IPS-11a (cell line): ENCODE data around the gene GPR26.
A peak's percentile ranks its signal among the peaks of the same experiment; 100 is the strongest.

Experiments used
- H3K4me3 ChIP-seq: one replicate; pipeline ENCODE4 v1.5.1; 2013; ENCODE audit warnings: low read depth, low read length, control low read depth

GPR26 gene, protein sequence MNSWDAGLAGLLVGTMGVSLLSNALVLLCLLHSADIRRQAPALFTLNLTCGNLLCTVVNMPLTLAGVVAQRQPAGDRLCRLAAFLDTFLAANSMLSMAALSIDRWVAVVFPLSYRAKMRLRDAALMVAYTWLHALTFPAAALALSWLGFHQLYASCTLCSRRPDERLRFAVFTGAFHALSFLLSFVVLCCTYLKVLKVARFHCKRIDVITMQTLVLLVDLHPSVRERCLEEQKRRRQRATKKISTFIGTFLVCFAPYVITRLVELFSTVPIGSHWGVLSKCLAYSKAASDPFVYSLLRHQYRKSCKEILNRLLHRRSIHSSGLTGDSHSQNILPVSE

DNA sequence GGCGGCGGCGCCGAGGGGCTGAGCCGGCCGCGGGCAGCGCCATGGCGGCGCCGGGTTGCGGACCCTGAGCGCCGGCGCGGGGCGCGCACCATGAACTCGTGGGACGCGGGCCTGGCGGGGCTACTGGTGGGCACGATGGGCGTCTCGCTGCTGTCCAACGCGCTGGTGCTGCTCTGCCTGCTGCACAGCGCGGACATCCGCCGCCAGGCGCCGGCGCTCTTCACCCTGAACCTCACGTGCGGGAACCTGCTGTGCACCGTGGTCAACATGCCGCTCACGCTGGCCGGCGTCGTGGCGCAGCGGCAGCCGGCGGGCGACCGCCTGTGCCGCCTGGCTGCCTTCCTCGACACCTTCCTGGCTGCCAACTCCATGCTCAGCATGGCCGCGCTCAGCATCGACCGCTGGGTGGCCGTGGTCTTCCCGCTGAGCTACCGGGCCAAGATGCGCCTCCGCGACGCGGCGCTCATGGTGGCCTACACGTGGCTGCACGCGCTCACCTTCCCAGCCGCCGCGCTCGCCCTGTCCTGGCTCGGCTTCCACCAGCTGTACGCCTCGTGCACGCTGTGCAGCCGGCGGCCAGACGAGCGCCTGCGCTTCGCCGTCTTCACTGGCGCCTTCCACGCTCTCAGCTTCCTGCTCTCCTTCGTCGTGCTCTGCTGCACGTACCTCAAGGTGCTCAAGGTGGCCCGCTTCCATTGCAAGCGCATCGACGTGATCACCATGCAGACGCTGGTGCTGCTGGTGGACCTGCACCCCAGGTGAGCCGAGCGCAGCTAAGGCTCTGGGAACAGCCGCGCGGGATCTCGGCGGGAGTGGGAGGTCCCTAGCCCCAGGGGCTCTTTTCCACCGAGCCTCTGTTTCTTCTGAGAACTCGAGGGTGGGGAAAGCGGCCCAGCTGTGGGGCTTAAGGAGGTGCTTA lies at the start of gene GPR26:
GPR26 (plus strand) TSS at position 38 of the 919 bp plus-strand sequence; CDS start at position 91, 53 bp downstream.
- H3K4me3 ChIP-seq, result peak within 1 kb of the TSS; percentile 24

DNA sequence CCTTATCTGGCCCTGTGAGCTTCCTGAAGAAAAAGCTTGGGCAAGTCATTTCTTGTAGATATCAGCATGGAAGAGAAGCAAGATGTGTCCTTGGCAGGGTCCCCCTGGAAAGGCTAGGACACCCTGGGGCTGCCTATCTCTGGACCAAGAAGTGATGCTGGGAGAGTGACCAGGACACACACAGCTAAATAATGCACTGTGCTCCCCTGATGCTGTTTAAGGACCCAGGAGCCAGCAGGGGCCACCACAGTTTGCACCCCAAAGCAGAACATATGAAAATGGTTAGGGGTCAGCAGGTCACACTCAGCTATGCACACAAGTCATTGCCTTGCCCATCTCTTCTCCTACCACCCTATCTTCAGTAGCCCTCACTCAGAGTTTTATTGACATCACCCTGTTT lies 47.9 kb upstream of the GPR26 start:
- H3K4me3 ChIP-seq, result no peak overlapping the region

DNA sequence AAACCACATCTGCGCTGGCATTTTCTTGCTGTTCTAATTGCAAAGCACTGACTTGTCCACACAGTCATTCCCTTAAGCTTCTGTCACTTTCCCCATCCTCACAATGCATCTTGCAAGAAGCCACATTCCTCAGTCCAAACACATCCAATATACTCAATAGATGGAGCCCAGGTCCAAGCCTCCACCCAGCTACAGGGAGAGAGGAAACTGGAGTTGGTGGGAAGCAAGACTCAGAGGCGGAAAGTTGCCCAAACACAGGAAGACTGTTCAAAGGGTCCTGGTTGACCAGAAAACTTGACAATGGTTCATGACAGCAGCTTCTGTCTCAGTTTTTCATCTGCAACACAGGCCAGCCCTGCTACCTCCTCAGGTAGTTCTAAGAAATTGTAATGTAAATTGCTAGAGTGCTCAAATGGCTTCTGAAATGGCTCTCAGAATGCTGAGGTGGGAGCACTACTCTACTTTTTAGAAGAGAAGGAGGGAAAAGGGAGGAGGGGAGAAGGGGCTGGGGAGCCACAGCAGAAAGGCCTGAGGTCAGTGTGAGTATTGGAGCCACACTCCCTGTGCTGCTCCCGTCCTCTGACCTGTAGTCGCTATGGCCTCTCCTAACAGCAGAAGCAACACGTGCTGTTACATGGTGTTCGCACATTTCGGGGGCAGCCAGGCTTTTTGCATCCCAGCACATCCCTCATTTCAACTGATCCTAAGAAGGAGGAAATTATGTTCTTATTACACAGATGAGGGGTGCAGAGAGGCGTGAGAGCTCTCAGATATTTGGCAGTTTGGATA lies 46.9 kb upstream of the GPR26 start:
- H3K4me3 ChIP-seq, result no peak overlapping the region

DNA sequence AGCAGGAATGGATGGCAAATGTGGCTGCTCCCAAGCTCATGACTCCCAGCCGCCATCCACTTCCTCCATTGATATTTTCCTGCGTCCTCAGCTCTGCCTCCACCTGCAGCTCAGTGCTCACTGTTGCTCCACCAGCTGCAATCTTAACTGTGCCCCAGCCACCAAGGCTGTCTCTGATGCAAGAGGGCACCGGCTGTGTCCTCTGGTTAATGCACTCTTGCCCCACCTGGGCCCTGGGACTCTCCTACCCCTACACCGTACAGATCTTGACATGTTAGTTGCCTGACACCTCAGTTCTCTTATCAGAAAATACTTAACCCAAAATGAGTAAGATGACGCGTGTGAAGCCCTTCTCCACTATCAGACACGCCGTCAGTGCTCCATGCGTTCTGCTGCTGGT lies 45.5 kb upstream of the GPR26 start:
- H3K4me3 ChIP-seq, result no peak overlapping the region

DNA sequence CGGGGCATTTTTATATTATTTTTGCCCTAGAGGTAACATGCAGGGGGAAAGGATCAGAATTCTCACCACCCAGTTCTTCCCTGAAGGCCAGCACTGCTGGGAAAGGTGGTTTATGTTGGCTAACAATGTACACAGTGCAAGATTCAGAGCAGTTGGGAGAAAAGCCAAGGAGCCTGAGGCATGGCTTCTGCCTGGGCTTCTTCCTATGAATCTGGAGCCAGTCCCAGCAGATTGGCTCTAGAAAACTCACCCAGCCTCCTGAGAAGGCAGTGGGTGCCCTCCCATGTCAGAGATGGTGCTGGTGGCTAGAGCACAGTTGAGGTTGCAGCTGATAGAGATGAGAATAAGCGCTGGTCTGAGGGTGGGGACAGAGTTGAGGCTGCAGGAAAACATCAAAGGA lies 44.7 kb upstream of the GPR26 start:
- no peak overlapping the region for H3K4me3 ChIP-seq

DNA sequence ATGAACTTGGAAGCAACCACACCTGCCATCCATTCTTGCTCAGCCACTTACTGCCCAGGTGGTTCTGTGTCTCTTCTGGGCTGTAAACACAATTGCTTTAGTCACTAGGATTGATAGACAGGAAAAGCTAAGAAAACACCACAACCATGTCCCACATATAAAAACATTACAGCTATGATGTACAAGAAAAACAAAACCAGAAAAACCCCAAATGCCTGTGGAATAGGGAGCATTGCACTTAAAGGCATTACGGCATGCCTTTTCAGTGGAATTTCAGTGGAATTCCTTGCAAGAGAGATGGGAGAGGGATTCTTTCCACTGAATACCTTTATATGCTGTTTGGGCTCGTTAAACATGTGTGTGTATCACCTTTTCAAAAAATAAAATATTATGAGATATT lies 44.2 kb upstream of the GPR26 start:
- H3K4me3 ChIP-seq, result no peak overlapping the region

DNA sequence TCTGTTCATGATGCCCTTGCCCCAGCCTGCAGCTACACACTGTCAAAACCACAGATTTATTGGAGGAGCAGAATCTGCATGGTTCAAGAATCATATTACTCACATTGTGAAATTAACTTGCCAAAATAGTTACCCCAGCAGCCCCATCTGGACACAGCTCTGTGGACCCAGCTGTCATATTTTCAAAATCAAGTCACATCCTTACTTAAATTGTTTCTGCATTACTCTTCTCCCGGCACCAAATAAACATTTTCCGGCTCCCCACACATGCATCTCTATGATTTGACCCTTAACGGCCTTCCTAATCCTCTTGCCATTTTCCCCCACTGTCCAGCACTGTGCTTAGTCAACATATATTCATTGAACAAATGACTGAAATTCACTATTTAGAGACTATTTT lies 43.8 kb upstream of the GPR26 start:
- H3K4me3 ChIP-seq, result no peak overlapping the region

DNA sequence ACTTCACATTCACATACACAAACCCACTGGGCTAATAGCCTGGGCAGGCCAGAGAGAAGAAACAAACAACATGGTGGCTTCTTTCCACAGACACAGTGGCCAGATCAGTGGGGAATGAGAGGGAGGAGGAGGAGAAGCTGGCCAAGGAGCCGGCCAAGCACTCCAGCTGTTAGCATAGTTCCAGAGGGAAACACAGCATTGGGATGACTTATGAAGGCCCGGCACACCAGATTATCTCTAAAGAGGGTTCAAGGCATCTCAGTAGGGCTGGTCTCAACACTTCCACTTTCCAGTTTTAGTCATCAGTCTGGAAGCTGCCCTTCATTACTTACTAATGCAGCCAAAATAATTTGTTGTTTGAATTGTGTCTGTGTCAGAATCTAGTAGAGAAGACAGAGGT lies 42.1 kb upstream of the GPR26 start:
- no peak overlapping the region for H3K4me3 ChIP-seq

DNA sequence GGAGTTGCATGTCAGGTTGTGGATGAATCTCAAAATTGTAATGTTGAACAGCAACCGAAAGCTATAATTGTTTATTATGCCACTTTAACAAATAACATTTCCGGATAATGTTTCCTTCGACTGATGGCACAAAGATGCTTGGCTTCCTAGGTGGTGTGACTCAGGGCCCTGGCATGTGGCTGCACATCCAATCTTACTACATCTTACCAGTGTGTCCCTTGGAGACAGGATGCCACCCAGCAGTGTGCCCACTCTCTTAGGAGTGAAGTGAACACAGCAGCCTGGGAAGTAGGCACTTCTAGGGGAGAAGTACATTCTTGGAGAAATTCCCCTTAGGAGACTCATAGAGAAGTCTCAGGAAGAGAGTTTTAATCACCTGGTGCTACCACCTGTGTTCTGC lies 33.0 kb upstream of the GPR26 start:
- no peak overlapping the region for H3K4me3 ChIP-seq

DNA sequence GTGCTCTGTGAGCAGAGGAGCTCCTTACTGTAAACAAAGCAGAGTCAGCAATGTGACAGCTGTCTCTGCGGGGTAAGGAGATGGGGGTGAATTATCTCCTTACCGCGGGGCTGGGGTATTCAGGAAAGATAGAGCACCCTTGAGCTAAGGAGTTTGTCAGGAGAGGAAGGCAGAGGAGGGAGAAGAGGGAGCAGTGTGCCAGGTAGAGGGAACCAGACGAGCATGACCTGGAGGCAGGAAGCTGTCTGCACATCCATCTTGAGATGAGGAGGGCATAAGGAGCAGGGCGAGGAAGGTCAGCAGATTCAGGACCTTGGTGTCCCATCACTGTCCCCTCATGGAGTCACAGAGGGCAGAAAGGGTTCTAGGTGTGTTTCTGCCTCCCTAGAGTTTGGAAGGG lies 32.5 kb upstream of the GPR26 start:
- no peak overlapping the region for H3K4me3 ChIP-seq

DNA sequence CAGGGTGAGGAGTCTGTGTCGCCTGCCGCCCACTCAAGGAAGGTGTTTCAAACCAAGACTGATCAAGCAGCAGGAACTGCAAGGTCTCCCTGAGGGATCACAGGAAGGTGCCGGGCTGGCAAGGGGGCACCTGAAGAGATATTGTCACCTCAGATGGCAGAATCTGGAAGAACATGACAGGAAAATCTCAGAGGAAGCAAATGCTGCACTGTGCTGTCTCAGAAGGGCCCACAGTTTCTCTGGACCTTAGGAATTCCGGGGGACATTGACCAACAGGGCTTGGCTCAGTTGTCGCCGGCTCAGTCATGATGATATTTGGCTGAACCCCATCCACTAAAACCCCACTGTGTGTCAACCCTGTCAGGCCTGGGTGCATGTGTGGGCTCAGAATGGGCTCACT lies 31.9 kb upstream of the GPR26 start:
- no peak overlapping the region for H3K4me3 ChIP-seq

DNA sequence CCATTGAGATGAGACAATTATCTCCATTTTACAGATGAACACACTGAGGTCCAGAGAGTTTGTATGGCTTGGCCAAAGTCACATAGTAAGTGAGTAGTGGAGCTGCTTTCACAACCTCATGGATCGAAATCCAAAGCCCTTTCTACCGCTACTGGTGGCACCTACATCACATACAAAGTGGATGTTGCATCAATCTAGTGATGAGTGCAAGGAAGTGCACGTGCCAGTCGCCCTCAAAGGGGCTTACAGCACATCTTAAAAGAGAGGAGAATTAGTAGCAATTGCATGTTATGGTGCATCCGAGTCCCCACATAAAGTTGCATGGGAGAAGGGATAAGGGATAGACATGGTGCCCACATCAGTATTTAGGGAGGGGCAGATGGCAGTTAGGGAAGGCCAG lies 31.0 kb upstream of the GPR26 start:
- H3K4me3 ChIP-seq, result no peak overlapping the region

DNA sequence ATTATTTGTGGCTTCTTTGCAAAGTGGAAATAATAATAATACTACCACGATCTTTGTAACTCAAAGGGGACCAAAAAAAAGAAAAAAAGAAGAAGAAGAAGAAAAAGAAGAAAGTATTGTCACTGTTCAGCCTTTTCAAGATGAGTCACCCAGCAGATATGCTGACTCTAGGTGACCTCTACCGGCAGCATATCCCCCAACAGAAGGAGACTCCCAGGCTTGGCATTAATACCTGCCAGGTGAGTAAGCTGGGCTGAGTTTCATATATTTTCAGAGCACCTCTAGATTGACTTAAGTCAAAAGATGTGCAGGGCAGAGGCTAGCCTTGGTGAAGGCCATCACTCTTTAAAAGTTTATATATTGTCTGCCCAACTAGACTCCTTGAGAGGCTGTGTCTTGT lies 30.4 kb upstream of the GPR26 start:
- no peak overlapping the region for H3K4me3 ChIP-seq

DNA sequence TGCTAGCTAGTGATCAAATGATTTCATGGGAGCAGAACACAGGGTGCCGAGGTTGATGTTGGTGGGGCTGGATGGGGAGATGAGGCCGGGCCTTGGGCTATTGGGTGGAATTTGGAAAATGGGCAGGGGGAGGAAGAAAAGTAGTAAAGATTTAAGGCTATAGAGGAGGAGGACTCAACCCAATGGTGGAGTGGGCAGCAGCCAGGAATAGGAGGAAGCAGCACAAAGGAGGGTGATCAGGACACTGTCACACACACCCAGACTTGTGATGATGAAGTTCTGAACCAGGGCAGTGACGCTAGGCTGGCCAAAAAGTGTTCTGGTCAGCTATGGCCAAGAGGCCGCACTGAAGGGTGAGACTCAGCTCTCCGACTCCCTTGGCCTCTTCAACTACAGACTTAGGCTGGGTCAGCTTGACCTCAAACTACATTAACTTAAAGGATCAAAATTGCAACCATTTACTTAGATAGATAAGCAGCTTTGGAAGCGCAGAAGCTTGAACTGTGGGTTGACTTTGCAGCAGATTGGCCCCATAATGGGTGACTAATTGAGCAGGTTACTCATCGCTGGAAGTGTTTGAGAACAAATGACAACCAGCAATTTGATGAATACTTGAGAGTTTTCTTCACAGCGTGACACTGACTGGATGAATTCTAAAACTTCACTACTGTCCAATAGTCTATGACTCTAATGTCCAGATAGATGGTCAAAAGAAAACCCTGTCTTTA lies 29.4 kb upstream of the GPR26 start:
- no peak overlapping the region for H3K4me3 ChIP-seq

DNA sequence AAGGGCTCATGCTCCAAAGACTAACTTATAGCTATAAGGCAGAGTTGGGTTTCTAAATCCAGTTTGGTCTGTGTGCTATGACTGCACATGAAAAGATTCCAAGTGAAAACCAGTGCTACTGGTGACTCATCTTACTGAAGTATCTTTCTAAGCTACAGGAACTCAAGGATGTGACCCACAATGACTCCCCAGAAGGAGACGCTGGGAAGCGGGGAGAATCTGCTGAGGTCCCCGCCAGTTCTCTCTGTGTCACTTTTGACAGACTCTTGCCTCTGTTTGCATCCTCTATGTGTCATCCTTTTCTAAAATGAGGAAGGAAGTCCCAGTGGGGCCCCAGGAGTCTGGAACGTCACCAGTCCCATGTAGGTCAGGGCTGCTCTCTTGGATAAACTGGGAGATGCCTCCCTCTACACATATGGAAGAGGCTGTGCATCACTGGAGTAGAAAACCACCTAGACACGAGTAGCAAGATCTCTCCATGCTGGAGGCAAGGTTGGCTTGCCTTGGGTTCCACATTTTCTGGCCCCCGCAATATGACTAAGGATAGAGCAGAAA lies 28.8 kb upstream of the GPR26 start:
- H3K4me3 ChIP-seq, result no peak overlapping the region

DNA sequence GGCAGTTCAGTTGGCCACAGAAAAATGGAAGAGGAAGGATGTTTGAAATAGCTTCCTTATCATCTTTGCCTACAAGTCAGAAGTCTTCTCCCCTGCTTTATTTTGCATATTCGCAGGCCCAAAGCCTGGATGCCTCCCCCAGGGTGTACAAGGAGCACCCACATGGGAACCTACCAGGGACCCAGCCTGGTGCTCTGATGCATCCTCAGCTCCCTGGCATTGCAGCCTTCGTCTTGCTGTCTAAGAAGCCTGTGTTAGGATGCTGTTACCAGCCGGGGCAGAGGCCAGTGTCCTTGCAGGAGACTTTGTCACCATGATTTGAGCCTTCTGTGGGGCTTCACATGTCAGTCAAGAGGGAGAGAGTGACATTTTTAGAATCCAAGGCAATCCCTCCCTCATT lies 27.0 kb upstream of the GPR26 start:
- H3K4me3 ChIP-seq, result no peak overlapping the region

DNA sequence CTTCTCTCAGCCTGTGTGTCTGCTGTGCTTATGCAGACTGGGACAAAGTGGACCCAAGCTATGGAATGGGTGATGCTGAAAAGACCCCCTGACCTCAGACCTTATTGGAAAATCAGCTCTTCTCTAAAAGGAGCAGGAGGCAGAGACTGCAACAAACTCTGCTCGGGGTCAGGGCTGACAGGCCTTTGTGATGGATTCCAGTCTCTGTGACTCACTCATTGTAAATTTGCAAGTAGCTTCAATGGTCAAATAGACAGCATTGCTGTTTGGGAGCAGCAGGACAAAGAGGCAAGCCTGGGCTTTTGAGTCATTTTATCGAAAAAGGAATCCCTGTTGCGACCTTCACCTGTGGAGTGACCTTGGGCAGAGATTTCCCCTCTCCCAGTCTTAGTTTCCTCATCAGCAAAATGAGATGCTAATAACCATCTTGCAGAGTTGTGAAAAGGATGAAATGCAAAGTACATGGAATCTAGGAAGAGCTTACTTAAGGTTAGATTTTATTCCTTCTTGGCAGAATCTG lies 26.1 kb upstream of the GPR26 start:
- no peak overlapping the region for H3K4me3 ChIP-seq

DNA sequence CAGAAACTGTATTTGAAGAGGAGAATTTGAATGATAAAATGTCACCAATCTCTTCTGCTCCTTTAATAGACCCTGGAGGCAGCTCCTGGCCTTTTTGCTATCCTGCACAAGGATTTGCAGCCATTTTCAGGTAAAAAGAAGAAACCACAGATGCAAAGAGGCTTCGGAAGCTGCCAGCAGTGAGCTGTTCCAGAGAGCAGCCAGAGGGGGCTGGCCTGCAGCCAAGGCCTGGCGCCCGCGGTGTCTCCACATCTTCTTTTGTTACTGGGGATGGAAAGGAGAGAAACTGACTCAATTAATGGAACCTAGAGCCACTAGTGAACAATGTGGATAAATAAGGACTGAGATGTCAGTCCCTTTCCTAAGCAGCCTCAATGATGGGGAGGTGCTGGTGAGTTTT lies 23.9 kb upstream of the GPR26 start:
- no peak overlapping the region for H3K4me3 ChIP-seq

DNA sequence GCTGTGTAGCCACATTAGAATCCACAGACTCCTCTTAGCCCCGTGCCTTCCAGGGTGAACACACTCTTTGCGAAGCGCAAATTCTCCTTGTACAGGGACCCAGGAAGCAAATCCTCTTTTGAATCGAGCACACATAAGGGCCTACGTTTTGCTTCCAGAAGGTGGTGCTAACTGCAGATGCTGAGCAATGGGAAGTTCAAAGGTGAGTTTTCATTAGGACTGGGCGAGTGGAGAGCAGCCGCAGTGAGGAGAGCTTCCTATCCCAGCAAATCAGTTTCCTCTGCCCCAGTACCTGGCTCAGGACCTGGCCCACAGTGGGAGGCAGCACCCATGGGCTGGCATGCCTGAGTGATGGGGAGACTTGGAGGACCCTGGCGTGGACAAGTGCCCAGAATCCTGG lies 23.5 kb upstream of the GPR26 start:
- no peak overlapping the region for H3K4me3 ChIP-seq

DNA sequence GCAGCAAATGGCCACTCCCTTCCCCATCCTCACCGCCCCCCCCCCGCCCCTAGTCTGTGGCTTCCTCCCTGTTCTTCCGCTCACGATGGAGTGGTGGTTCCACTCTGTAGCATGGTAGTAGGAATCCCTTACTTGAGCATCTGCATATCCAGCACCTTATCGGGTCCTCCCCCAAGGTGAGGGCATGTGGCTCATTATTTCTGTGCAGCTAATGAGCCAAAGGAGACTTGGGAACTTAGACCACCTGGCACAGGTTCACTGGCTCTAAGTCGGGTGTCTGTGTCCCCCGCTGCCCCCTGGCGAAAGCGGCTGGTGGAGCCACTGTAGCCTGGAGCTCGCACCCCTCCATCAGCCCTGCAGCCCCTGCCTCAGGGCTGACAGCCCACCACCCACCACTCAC lies 22.8 kb upstream of the GPR26 start:
- H3K4me3 ChIP-seq, result no peak overlapping the region
